Tibial artery (tissue), 4 donors: ENCODE data around the gene NOP9.

Experiments used
- DNase-seq, 2 donors: peaks; one replicate each; pipeline ENCODE4 v3.0.0-alpha.2; 2019
- H3K27ac ChIP-seq, 2 donors: fragments of 200-600 bp; sonication (generic) in 1 of 2; 1 replicate in 1 of 2; 2 replicates in 1 of 2; pipeline ENCODE4 v1.5.1; 2018 to 2019; ENCODE audit warnings: mild to moderate bottlenecking in 1 of 2
- H3K27me3 ChIP-seq, 2 donors: fragments of 200-600 bp; sonication (generic) in 1 of 2; one replicate each; pipeline versions ENCODE4 v1.5.1 to v1.6.0; 2016 to 2019
- H3K36me3 ChIP-seq, 3 donors: fragments of 200-600 bp; sonication (generic) in 2 of 3; one replicate each; pipeline ENCODE4 v1.5.1; 2016 to 2019; ENCODE audit warnings: mild to moderate bottlenecking in 2 of 3
- H3K4me1 ChIP-seq, 4 donors: fragments of 200-600 bp; sonication (generic) in 2 of 4; 1 replicate in 3 of 4; 2 replicates in 1 of 4; pipeline ENCODE4 v1.5.1; 2016 to 2019
- H3K4me3 ChIP-seq, 2 donors: fragments of 200-600 bp; sonication (generic) in 1 of 2; 1 replicate in 1 of 2; 2 replicates in 1 of 2; pipeline ENCODE4 v1.5.1; 2018 to 2019; ENCODE audit warnings: mild to moderate bottlenecking in 2 of 2
- H3K9me3 ChIP-seq, 3 donors: fragments of 200-600 bp; sonication (generic) in 1 of 3; one replicate each; pipeline ENCODE4 v1.5.1; 2016 to 2019
- CTCF ChIP-seq, 2 experiments: fragments of 200-600 bp in 1 of 2; fragments of 450-650 bp in 1 of 2; IDR thresholded peaks; one replicate each; pipeline ENCODE4 v1.5.1; 2017 to 2019; ENCODE audit warnings: antibody characterized with exemption in 2 of 2, mild to moderate bottlenecking in 1 of 2, moderate library complexity in 1 of 2
- intact Hi-C: fragments of 100-400 bp; cut with DNase I; formaldehyde crosslinking; loops from one replicate; pipeline ENCODE4 v1.15.0; 2023; ENCODE audit warnings: low total_unique reads

Gene NOP9

GRCh38 chr14:24329073-24329663 is 29.5 kb downstream of the NOP9 start:
- Histone ChIP-seq H3K27ac (no peak overlapping the region), H3K4me1 (peaks cover 0 to 27% (median 18%) of the 10 kb centered on the region in 4 donors), H3K36me3 (no peaks in the 10 kb centered on the region), H3K27me3 (peaks cover under 1 to 19% of the 10 kb centered on the region in 2 donors), H3K9me3 (no peaks in the 10 kb centered on the region), H3K4me3 (no peak overlapping the region)
- TF ChIP-seq CTCF (IDR thresholded peaks at IDR 0.05), result no peak
- intact Hi-C loops, result no loop called here
- no peak for DNase-seq

- Histone ChIP-seq H3K27me3 (peaks cover 6 to 25% of the 10 kb centered on the region in 2 donors), H3K9me3 (no peaks in the 10 kb centered on the region), H3K4me3 (no peak overlapping the region), H3K27ac (no peak overlapping the region), H3K4me1 (peaks cover 0 to 32% (median 24%) of the 10 kb centered on the region in 4 donors), H3K36me3 (no peaks in the 10 kb centered on the region)
- intact Hi-C loops, result no loop called here
- DNase-seq, result peak in 1 of 2 donors; percentile 57
- no peak for TF ChIP-seq CTCF (IDR thresholded peaks at IDR 0.05)
Measured at GRCh38 chr14:24329736-24330135, 30.1 kb downstream of the NOP9 start.

GRCh38 chr14:24330973-24331674 is 31.5 kb downstream of the NOP9 start:
- no peaks in the 10 kb centered on the region for H3K36me3 ChIP-seq
- H3K27ac ChIP-seq, result no peak overlapping the region
- DNase-seq, result no peak
- H3K4me1 ChIP-seq, result peaks cover 0 to 35% (median 27%) of the 10 kb centered on the region in 4 donors
- no peak for TF ChIP-seq CTCF (IDR thresholded peaks at IDR 0.05)
- no peak overlapping the region for H3K4me3 ChIP-seq
- H3K27me3 ChIP-seq, result peaks cover 6 to 36% of the 10 kb centered on the region in 2 donors
- intact Hi-C loops, result no loop called here
- H3K9me3 ChIP-seq, result no peaks in the 10 kb centered on the region

GRCh38 chr14:24331731-24332267 is 32.1 kb downstream of the NOP9 start:
- no peak for DNase-seq
- Histone ChIP-seq H3K9me3 (no peaks in the 10 kb centered on the region), H3K4me3 (no peak overlapping the region), H3K27me3 (peaks cover 6 to 43% of the 10 kb centered on the region in 2 donors), H3K36me3 (no peaks in the 10 kb centered on the region), H3K27ac (no peak overlapping the region), H3K4me1 (peaks cover 0 to 35% (median 27%) of the 10 kb centered on the region in 4 donors)
- no peak for TF ChIP-seq CTCF (IDR thresholded peaks at IDR 0.05)
- intact Hi-C loops, result loop anchor here (2.0 kb wide), 1 partner anchor 99 kb away; no protein-coding TSS in a partner anchor

GRCh38 chr14:24332268-24332993 is 32.8 kb downstream of the NOP9 start:
- Histone ChIP-seq H3K27me3 (peaks cover 6 to 49% of the 10 kb centered on the region in 2 donors), H3K9me3 (no peaks in the 10 kb centered on the region), H3K4me1 (peaks cover 0 to 35% (median 27%) of the 10 kb centered on the region in 4 donors), H3K4me3 (peak overlapping the region; percentile 12 to 26), H3K27ac (no peak overlapping the region), H3K36me3 (no peaks in the 10 kb centered on the region)
- intact Hi-C loops, result loop anchor here (2.0 kb wide), 1 partner anchor 98 kb away; no protein-coding TSS in a partner anchor
- DNase-seq, result peak; percentile 72 to 82
- peak; percentile 70 to 79 for TF ChIP-seq CTCF (IDR thresholded peaks at IDR 0.05)
